HG03045 (cell line): ENCODE data around the gene CDH23.
A peak's percentile ranks its signal among the peaks of the same experiment; 100 is the strongest.

Experiments
- ATAC-seq: cut with Tn5 transposase; IDR thresholded peaks from one replicate; pipeline ENCODE4 v1.9.1; 2021; ENCODE audit warnings: mild to moderate bottlenecking, moderate library complexity; ENCODE audit not compliant: unreplicated experiment

Gene CDH23

GRCh38 chr10:71818674-71819260, 422.0 kb downstream of the CDH23 start:
- no peak for ATAC-seq

DNA sequence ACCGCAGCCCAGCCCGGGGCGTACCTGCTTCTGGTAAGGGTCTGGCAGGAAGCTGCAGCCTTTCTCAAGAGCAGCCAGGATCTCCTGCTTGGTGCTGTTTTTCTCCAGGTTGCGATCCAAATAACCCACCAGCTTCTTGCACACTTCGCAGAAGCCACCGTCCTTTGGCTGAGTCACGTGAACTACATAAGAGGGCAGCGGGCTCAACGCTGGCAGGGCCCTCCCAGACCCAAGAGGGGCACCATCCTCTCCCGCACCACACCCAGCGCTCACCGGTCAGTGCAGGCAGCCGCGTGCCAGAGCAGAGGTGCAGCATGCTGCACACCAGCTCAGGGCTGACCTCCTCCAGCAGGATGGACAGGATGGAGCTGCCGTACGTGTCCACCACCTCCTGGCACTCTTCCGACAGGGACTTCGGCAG, 422.7 kb downstream of the CDH23 start:
- ATAC-seq, result no peak

GRCh38 chr10:71819985-71820384, 423.3 kb downstream of the CDH23 start:
- ATAC-seq, result no peak

GRCh38 chr10:71820966-71821365, 424.2 kb downstream of the CDH23 start:
- no peak for ATAC-seq

DNA sequence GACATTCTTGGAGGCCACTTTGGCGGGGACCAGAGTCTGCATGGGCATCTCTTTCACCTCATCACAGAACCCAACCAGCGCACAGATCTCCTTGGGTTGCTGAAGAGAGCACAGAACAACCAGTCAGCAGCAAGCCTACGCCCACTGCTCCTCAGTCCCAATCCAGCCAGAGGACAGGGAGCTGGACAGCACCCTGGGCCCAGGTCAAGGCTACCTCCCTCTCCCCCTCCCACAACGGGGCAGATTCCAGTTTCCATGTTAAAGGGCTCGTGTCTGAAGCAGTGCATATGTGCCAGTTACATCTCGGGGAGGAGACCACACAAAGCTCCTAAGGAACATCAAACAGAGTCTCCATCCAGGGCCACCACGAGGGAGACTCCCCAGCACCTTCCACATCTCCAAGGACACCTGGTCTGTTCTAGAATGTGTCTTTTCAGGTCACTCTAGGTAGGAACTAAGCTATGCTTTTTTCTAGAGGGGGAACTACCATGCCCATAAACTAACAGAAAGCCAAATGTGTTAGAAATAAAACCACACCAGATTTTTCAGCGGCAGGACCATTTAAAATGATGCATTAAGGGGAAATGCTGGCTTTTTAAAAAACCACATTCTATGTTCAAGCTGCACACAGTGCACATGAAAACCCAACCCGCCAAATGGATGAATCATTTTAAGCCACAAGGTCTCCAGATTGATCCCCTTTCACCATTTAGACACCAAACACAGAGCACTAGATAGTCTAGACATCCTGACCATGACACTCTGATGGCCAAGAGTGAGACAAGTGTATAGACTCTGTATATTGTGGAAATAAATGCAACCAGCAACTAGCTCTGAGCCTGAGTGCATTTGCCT, 425.4 kb downstream of the CDH23 start:
- no peak for ATAC-seq

DNA sequence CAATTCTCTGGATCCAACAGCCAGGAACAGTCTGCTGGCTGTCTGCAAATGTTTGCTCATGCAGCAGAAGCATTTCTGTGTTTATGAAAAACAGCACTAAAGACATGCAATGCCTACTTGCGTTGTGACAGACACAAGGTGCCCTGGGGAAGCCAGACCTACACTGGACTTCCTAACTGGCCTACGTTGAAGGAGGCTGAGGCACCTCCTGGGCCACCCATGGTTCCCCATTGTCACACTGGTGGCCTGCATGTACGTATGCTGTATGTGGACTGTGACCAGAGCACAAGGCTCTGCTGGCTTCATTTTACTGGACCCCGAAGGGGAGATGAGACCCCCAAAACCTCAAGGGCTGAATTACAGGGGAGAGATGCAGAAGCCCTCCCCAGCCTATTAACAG, 426.6 kb downstream of the CDH23 start:
- ATAC-seq, result no peak

DNA sequence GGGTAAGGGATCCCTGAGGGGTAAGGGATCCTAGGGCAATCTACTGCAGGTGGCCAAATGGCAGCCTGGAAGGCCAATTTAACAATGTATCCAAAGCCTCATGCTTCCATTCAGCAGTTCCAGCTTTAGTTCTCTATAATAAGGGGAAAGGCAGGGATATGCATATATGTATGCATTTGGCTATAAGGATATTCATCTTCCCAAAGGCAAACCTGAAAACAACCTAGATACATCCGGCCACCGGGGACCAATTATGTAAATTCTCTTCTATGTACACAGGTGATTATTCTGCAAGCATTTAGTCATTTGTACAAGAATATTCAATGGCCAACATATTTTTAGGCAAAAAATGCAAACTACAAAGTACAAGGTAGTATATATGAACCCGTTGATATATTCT, 427.6 kb downstream of the CDH23 start:
- ATAC-seq, result no peak

DNA sequence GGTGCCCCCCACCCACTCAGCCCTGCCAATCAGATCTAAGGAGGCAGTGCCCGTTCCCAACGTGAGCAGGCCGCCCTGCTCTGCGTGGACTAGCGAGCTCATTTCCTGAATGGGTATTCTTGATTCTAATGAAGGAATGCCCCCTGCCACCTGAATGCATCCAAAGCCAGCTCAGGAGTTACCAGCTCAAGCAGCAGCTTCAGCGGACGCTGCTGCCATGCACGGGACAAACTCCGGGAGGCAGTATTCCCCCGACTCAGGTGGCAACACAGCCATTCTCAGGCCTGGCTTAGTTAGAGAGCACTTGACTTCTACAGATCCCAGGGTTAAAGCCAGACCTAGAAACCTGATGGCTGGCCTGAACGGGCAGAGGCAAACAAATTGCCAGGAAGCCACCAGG, 428.5 kb downstream of the CDH23 start:
- no peak for ATAC-seq

DNA sequence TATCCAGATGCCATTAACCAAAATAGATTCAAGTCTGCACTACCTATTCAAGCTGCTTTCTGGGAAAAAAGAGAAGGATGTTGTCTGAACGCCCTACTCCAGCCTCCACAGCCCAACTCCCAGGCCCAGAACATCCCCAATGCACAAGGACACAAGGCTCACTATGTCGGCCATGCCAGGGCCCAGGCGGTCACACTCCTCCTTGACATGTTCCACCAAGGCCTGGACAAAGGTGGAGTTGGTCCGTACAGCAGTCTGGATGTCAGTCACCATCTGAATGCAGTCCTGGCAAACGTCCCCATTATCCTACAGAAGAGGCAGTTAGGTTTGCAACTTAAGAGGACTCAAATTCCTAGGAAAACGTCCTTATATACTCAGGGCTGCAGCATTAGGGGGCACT, 431.1 kb downstream of the CDH23 start:
- ATAC-seq, result no peak

GRCh38 chr10:71828702-71829101, 432.0 kb downstream of the CDH23 start:
- no peak for ATAC-seq

- no peak for ATAC-seq
These were observed 432.5 kb downstream of the CDH23 start for GRCh38 chr10:71829171-71829570.

DNA sequence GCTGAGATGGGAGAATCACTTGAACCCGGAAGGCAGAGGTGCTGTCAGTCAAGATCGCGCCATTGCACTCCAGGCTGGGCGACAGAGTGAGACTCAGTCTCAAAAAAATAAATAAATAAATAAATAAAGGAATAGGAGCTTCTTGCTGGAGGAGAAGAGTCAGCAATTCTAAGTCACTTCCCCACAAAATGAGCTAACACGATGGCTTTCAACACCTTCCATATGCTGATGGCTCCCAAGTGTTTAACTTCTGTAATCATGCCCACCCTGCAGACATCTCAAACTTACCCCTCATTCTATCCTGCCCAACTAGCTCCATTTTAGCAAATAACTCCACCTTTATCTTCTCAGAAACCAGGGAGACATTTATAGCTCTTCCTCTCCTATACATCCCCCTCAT, 433.2 kb downstream of the CDH23 start:
- no peak for ATAC-seq

DNA sequence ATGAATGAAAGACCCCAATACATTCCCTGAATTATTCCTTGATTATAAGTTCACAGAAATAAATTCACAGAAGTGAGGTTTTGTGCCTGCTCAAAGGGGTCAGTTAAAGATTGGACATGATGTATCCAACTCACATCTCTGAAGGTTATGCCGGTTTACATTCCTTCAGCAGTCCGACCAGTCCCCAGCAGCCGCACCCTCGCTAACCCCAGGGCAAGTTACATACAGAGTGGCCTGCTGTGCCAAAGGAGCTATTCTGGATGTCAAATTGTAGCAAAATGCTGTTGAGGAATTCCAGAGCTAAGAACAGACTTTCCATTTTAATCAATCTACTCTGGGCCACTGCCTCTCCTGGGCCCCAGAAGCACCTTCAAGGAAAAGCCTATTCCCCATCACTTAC, 434.0 kb downstream of the CDH23 start:
- ATAC-seq, result no peak

- ATAC-seq, result no peak
These were observed 435.2 kb downstream of the CDH23 start for GRCh38 chr10:71831646-71832552.

- ATAC-seq, result no peak
These were observed 436.2 kb downstream of the CDH23 start for GRCh38 chr10:71832967-71833366.

DNA sequence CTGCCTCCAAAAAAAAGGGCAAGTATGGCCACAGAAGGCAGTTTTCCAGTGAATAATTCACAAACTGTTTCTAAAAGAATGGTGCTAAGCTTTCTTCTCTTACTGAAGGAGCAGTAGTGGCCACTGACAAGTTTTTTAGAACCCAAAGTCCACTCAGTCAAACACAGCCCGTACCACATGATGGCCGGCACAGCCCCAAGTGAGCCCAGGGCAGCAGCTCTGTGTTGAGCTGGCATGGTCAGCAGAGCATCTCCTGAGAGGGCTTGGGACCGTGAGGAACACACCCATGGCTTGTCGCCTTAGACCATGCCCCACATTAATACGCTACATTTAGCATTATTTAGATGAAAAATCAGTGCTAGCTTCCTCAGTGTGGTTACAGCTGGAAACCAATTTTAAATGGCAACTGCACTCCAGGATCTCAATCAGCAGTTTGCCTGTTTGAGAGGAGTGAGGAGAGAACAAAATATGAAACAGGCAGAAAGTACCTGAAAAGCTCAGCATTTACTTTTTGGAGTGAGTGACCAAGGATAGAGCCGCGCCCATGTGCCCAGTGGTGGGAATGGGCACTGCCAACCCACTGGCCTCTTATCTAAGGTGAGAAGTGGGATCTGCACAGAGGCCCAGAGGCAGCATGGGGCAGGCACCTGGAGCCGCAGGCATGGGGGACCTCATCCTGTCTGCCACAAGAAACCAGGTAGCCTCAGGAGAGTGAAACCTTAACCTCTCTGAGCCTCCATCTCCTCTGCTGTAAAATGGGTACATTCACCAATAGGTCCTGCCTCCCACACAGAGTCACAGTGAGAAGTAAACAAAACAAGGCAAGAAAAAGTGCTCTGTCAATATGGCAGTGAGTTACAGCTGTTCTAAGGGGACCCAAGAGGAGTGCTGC, 437.0 kb downstream of the CDH23 start:
- no peak for ATAC-seq

- no peak for ATAC-seq
These were observed 437.6 kb downstream of the CDH23 start for GRCh38 chr10:71834343-71834674.

DNA sequence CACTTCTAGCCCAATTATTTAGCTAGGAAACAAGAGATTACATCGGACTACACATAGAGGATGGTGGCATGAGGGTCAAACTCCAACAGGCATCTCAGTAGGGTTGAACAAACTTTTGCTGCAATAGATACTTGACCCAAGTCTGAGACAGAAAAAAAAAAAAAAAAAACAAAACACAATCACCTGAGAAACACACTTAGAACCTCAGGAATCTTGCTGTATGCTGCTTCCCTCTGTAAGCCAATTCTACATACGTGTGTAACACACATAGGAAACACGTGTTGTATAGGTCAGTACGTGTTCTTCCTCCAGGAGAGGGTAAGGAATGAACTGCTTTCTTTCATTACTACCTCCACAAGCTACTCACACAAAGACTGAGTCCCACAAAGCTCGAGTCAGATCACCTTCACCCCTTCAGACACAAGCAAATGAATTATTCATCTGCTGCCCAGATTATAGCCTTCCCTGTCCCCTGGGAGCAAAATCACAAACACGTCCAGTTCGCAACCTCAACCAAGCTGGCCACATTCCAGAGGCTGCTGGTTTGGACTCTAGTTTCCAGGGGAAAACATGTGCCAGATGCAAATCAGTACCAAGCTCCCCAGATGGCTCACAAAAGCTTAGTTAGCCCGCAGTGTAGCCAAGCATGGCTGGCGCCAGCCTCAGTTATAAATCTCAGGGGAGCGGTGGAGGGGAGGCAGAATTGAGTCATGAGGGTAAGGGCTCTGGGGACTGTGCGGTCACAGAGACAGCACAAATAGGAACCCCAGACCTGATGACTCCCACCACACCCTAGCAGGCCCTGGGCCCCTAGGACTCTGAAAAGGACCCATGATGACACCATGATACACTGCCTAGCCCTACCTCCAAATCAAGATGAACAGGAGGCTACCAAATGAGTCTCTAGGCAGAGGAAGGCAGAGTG, 439.2 kb downstream of the CDH23 start:
- peak; percentile 87 for ATAC-seq

DNA sequence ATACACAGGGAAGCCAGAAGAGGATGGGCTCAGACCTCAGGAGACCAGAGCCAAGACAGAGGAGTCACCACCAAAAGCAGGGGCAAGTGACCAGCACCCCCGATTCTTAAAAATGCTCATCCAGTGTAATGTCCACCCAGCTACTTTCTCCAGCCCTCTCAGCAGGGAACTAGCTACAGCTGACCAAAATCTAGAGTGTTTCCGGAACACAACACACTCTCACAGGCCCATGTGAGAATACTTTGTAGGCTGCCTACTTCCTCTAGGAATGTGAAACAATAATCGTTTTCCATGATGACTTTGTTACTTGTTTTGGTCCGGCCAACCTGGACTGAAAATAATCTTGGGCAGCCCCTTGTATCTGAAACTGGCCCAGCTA, 439.9 kb downstream of the CDH23 start:
- peak; percentile 35 for ATAC-seq
